ENCODE results near the gene AMPD3.

Gene AMPD3

DNA sequence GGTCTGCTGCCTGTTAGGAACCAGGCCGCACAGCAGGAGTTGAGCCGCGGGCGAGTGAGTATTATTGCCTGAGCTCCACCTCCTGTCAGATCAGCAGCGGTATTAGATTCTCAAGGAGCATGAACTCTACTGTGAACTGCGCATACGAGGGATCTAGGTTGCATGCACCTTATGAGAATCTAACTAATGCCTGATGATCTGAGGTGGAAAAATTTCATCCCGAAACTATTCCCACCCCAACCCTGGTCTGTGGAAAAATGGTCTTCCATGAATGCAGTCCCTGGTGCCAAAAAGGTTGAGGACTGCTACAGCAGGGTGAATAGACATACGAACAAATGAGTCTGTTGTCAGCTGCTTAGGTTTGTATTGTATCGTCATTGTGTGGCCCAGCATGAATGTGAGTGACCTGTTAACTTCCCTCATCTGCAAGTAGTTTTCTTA, 56.1 kb downstream of the AMPD3 start:
- no peak for DNase-seq (ENCODE audit: low read depth, low spot score)
- H3K4me3 ChIP-seq (ENCODE audit: low read depth, low read length), result no peak overlapping the region
- CTCF ChIA-PET, result interaction anchor here (0.8 to 6.0 kb wide), 7 partner anchors 10 to 226 kb away, joined by 3 to 52 read pairs (median 5); partner anchors contain the start of gene RNF141
- POLR2A ChIA-PET, result no interaction called here
- TF ChIP-seq, protein P1, sequence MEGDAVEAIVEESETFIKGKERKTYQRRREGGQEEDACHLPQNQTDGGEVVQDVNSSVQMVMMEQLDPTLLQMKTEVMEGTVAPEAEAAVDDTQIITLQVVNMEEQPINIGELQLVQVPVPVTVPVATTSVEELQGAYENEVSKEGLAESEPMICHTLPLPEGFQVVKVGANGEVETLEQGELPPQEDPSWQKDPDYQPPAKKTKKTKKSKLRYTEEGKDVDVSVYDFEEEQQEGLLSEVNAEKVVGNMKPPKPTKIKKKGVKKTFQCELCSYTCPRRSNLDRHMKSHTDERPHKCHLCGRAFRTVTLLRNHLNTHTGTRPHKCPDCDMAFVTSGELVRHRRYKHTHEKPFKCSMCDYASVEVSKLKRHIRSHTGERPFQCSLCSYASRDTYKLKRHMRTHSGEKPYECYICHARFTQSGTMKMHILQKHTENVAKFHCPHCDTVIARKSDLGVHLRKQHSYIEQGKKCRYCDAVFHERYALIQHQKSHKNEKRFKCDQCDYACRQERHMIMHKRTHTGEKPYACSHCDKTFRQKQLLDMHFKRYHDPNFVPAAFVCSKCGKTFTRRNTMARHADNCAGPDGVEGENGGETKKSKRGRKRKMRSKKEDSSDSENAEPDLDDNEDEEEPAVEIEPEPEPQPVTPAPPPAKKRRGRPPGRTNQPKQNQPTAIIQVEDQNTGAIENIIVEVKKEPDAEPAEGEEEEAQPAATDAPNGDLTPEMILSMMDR (IDR thresholded peaks at IDR 0.05; ENCODE audit: insufficient read depth, low read length, missing control alignments), result no peak

DNA sequence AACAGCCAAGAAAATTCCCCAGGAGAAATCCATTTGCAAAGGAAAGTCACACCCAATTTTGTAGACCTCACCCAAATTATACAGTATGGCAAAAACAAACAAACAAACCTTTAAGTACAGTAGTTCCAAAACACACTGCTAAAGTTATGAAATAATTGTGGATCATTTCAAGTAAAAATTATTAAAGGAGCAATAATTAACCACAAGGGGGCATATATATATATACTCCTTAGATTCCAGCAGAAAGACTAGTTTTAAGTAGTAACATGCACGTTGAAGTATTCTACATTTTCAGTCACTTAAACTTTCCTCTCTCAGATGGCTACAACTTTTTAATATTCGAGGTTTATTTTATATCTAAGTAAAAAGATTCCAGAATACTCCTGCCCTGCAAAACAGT, 59.1 kb downstream of the AMPD3 start:
- DNase-seq (ENCODE audit: low read depth, low spot score), result no peak
- POLR2A ChIA-PET, result no interaction called here
- H3K4me3 ChIP-seq (ENCODE audit: low read depth, low read length), result no peak overlapping the region
- CTCF ChIA-PET, result interaction anchor here (0.7 to 6.0 kb wide), 23 partner anchors 8 to 223 kb away, joined by 3 to 52 read pairs (median 4); partner anchors contain the start of gene AMPD3
- TF ChIP-seq, protein P1 (IDR thresholded peaks at IDR 0.05; ENCODE audit: insufficient read depth, low read length, missing control alignments), result no peak

DNA sequence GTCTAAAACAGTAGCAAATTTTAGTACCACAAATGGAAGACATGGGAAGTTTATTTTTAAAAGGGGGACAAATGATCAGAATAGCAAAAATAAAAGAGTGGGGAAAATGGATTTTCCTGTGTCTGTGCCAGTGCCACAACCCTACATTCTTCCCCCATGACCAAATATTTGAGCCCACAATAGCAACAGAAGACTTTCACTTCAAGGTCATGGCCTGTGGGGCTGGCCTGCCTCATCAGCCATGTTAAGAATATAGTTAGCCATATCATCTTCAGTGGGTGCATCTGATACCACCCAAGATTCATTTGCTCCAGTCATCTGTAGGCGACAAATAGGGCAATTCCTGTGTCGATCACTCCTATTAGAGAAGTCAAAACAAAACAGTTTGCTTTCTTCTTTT, 59.6 kb downstream of the AMPD3 start:
- CTCF ChIA-PET, result interaction anchor here (0.6 to 6.0 kb wide), 23 partner anchors 8 to 223 kb away, joined by 3 to 52 read pairs (median 4); partner anchors contain the start of gene AMPD3

DNA sequence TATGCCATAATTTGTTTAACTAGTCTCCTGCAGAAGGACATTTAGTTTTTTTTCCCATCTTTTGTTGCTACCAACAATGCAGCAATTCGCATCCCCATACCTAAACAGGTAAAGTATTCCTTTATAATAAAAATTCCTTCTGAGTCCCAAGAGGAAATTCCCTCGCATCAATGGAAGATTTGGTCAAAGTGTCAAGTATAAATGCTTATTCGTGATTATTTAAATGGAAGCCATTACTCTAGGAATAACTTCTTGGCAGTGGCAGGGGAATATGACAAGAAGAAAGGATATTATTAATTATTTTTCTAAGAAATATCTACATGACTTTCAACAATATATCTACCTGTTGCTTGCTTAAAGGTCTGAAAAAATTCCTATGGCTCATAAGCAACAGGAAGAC, 60.4 kb downstream of the AMPD3 start:
- ChIA-PET CTCF (interaction anchor here (0.9 to 6.0 kb wide), 9 partner anchors 9 to 222 kb away, joined by 3 to 52 read pairs (median 4); partner anchors contain the start of gene RNF141), POLR2A (no interaction called here)
- DNase-seq (ENCODE audit: low read depth, low spot score), result no peak
- no peak overlapping the region for H3K4me3 ChIP-seq (ENCODE audit: low read depth, low read length)
- TF ChIP-seq, protein P1 (IDR thresholded peaks at IDR 0.05; ENCODE audit: insufficient read depth, low read length, missing control alignments), result no peak

More for the DNA sequence above, 59.6 kb downstream of the AMPD3 start:
- TF ChIP-seq, protein P1 (IDR thresholded peaks at IDR 0.05; ENCODE audit: insufficient read depth, low read length, missing control alignments), result no peak
- POLR2A ChIA-PET, result no interaction called here
- H3K4me3 ChIP-seq (ENCODE audit: low read depth, low read length), result no peak overlapping the region
- DNase-seq (ENCODE audit: low read depth, low spot score), result no peak

- TF ChIP-seq, protein P1 (IDR thresholded peaks at IDR 0.05; ENCODE audit: insufficient read depth, low read length, missing control alignments), result no peak
- CTCF ChIA-PET, result interaction anchor here (1.0 to 3.2 kb wide), 5 partner anchors 23 to 220 kb away, joined by 3 to 23 read pairs (median 5); partner anchors contain the start of gene RNF141
Observed at GRCh38 chr11:10518123-10518522, 63.1 kb downstream of the AMPD3 start.

DNA sequence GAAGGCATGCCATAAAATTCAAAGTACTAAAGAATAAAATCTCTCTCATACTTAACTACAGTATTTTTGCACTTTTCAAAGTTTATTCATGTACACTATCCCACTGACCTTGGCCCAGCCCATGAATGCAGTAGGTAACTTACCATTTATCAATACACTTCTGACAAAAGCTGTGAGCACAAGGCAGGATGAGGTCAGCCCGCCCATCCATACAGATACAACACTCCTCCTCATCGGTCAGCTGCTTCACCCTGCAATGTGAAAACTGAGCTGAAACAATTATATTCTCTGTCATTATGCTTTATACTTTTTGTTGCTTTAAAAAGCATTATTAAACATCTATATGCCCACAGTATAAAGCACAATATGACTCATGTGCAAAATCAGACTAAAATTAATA, 63.8 kb downstream of the AMPD3 start:
- TF ChIP-seq, protein P1 (IDR thresholded peaks at IDR 0.05; ENCODE audit: insufficient read depth, low read length, missing control alignments), result no peak
- no peak overlapping the region for H3K4me3 ChIP-seq (ENCODE audit: low read depth, low read length)
- no peak for DNase-seq (ENCODE audit: low read depth, low spot score)
- CTCF ChIA-PET, result interaction anchor here (1.8 to 3.2 kb wide), 2 partner anchors 22 to 219 kb away, joined by 5 to 22 read pairs; partner anchors contain the start of gene RNF141
- POLR2A ChIA-PET, result no interaction called here

More at GRCh38 chr11:10518123-10518522, 63.1 kb downstream of the AMPD3 start:
- DNase-seq (ENCODE audit: low read depth, low spot score), result no peak
- POLR2A ChIA-PET, result no interaction called here
- H3K4me3 ChIP-seq (ENCODE audit: low read depth, low read length), result no peak overlapping the region

Data from AG04449 (cell line).